Stomach smooth muscle (tissue), 2 donors: Measurements from ENCODE around the gene SEMA3G.
A peak's percentile ranks its signal among the peaks of the same experiment; 100 is the strongest.

Experiments used
- H3K27ac ChIP-seq: one replicate; pipeline ENCODE4 v1.7.0; 2013; ENCODE audit warnings: mild to moderate bottlenecking, low read length, inconsistent platforms
- H3K27me3 ChIP-seq, 2 donors: one replicate each; pipeline ENCODE4 v1.7.0; 2013; ENCODE audit warnings: low read length in 2 of 2; ENCODE audit not compliant: insufficient read depth in 2 of 2, control insufficient read depth in 1 of 2
- H3K36me3 ChIP-seq, 2 donors: one replicate each; pipeline ENCODE4 v1.7.0; 2013; ENCODE audit warnings: low read length in 2 of 2; ENCODE audit not compliant: control insufficient read depth in 2 of 2, insufficient read depth in 2 of 2
- H3K4me1 ChIP-seq: one replicate; pipeline ENCODE4 v1.7.0; 2013; ENCODE audit warnings: low read length; ENCODE audit not compliant: control insufficient read depth, insufficient read depth
- H3K4me3 ChIP-seq, 2 donors: one replicate each; pipeline ENCODE4 v1.7.0; 2013; ENCODE audit warnings: low read length in 2 of 2
- H3K9ac ChIP-seq, 2 donors: one replicate each; pipeline ENCODE4 v1.7.0; 2013; ENCODE audit warnings: low read length in 2 of 2, mild to moderate bottlenecking in 1 of 2
- H3K9me3 ChIP-seq, 2 donors: one replicate each; pipeline ENCODE4 v1.7.0; 2013; ENCODE audit warnings: low read length in 2 of 2; ENCODE audit not compliant: control insufficient read depth in 2 of 2
- donor health status: healthy.
- donor health status: Pancreatic carcinoma.

The SEMA3G gene

GRCh38 chr3:52444860-52445793 lies at the start of gene SEMA3G:
SEMA3G (minus strand) TSS chr3:52445103; CDS start chr3:52445027, 76 bp downstream.
- Histone ChIP-seq H3K4me3 (peak within 1 kb of the TSS in 1 of 2 donors; percentile 54), H3K4me1 (peaks cover 10% of the 10 kb centered on the region), H3K27ac (no peak within 1 kb of the TSS), H3K27me3 (no peaks in the 10 kb centered on the region), H3K9ac (no peak within 1 kb of the TSS), H3K9me3 (no peaks in the 10 kb centered on the region), H3K36me3 (no peaks in the 10 kb centered on the region)

GRCh38 chr3:52494445-52494844 lies 49.5 kb upstream of the SEMA3G start:
- Histone ChIP-seq H3K4me1 (peaks cover 9% of the 10 kb centered on the region), H3K9me3 (no peaks in the 10 kb centered on the region), H3K27me3 (no peaks in the 10 kb centered on the region), H3K27ac (no peak overlapping the region), H3K9ac (no peak overlapping the region), H3K36me3 (peaks cover 27 to 31% of the 10 kb centered on the region in 2 donors), H3K4me3 (no peak overlapping the region)

- H3K27ac ChIP-seq = no peak overlapping the region
- no peaks in the 10 kb centered on the region for H3K9me3 ChIP-seq
- H3K9ac ChIP-seq = no peak overlapping the region
- peaks cover 9% of the 10 kb centered on the region for H3K4me1 ChIP-seq
- H3K4me3 ChIP-seq = no peak overlapping the region
- no peaks in the 10 kb centered on the region for H3K27me3 ChIP-seq
- H3K36me3 ChIP-seq = peaks cover 31 to 37% of the 10 kb centered on the region in 2 donors
Measured at GRCh38 chr3:52493232-52494017, 48.5 kb upstream of the SEMA3G start.

- no peak overlapping the region for H3K4me3 ChIP-seq
- peaks cover 44 to 50% of the 10 kb centered on the region in 2 donors for H3K36me3 ChIP-seq
- no peak overlapping the region for H3K9ac ChIP-seq
- H3K27me3 ChIP-seq = no peaks in the 10 kb centered on the region
- no peak overlapping the region for H3K27ac ChIP-seq
- no peaks in the 10 kb centered on the region for H3K9me3 ChIP-seq
- H3K4me1 ChIP-seq = peaks cover 6% of the 10 kb centered on the region
Measured at GRCh38 chr3:52492059-52492458, 47.2 kb upstream of the SEMA3G start.

GRCh38 chr3:52490939-52491526 lies 46.1 kb upstream of the SEMA3G start:
- peaks cover 52 to 59% of the 10 kb centered on the region in 2 donors for H3K36me3 ChIP-seq
- H3K4me1 ChIP-seq = peaks cover 6% of the 10 kb centered on the region
- H3K27ac ChIP-seq = no peak overlapping the region
- H3K27me3 ChIP-seq = no peaks in the 10 kb centered on the region
- no peak overlapping the region for H3K9ac ChIP-seq
- no peaks in the 10 kb centered on the region for H3K9me3 ChIP-seq
- no peak overlapping the region for H3K4me3 ChIP-seq

GRCh38 chr3:52490035-52490938 lies 45.4 kb upstream of the SEMA3G start:
- Histone ChIP-seq H3K27ac (no peak overlapping the region), H3K27me3 (no peaks in the 10 kb centered on the region), H3K9ac (no peak overlapping the region), H3K36me3 (peaks cover 52 to 63% of the 10 kb centered on the region in 2 donors), H3K4me1 (peaks cover 6% of the 10 kb centered on the region), H3K9me3 (no peaks in the 10 kb centered on the region), H3K4me3 (no peak overlapping the region)

GRCh38 chr3:52489453-52489852 lies 44.5 kb upstream of the SEMA3G start:
- Histone ChIP-seq H3K4me3 (no peak overlapping the region), H3K4me1 (peaks cover 7% of the 10 kb centered on the region), H3K36me3 (peaks cover 52 to 66% of the 10 kb centered on the region in 2 donors), H3K27ac (no peak overlapping the region), H3K27me3 (no peaks in the 10 kb centered on the region), H3K9ac (no peak overlapping the region), H3K9me3 (no peaks in the 10 kb centered on the region)

GRCh38 chr3:52488746-52489145 lies 43.8 kb upstream of the SEMA3G start:
- H3K9ac ChIP-seq = no peak overlapping the region
- no peaks in the 10 kb centered on the region for H3K27me3 ChIP-seq
- no peaks in the 10 kb centered on the region for H3K9me3 ChIP-seq
- H3K36me3 ChIP-seq = peaks cover 52 to 66% of the 10 kb centered on the region in 2 donors
- H3K4me3 ChIP-seq = no peak overlapping the region
- no peak overlapping the region for H3K27ac ChIP-seq
- H3K4me1 ChIP-seq = peaks cover 11% of the 10 kb centered on the region

- Histone ChIP-seq H3K9me3 (no peaks in the 10 kb centered on the region), H3K27ac (no peak overlapping the region), H3K9ac (no peak overlapping the region), H3K27me3 (no peaks in the 10 kb centered on the region), H3K4me3 (no peak overlapping the region), H3K4me1 (peaks cover 18% of the 10 kb centered on the region), H3K36me3 (peaks cover 51 to 65% of the 10 kb centered on the region in 2 donors)
Measured at GRCh38 chr3:52487788-52488691, 43.1 kb upstream of the SEMA3G start.
